Neural crest cell (in vitro differentiated cells): Measurements from ENCODE around the gene LITAFD. TPM values are rescaled to one million over a fixed set of nuclear protein-coding genes. Genes with fewer than 3 reads are reported as not detected.
"Not testable (repeated sequence)": the region's sequence is repeated elsewhere in the genome, so short reads cannot be mapped to it uniquely, and the experiment has no call there.

Source experiments
- DNase-seq: peaks from one replicate; pipeline ENCODE4 v3.0.0; 2021; ENCODE audit warnings: low read depth, mixed read lengths, low spot score
- H3K27ac Mint-ChIP-seq: one replicate; pipeline ENCODE4 v1.8.0; 2021; ENCODE audit warnings: mild to moderate bottlenecking, mixed read lengths; ENCODE audit not compliant: unreplicated experiment
- H3K27me3 Mint-ChIP-seq: 2 replicates; pipeline ENCODE4 v1.8.0; 2021; ENCODE audit warnings: low read depth, mild to moderate bottlenecking, mixed read lengths
- H3K36me3 Mint-ChIP-seq: 2 replicates; pipeline ENCODE4 v1.8.0; 2021; ENCODE audit warnings: low read depth, mild to moderate bottlenecking, mixed read lengths
- H3K4me1 Mint-ChIP-seq: 2 replicates; pipeline ENCODE4 v1.8.0; 2021; ENCODE audit warnings: mixed read lengths
- H3K4me3 Mint-ChIP-seq: one replicate; pipeline ENCODE4 v1.8.0; 2021; ENCODE audit warnings: mild to moderate bottlenecking, mixed read lengths
- H3K9me3 Mint-ChIP-seq: 2 replicates; pipeline ENCODE4 v1.8.0; 2021; ENCODE audit warnings: mixed read lengths
- long read RNA-seq: library from polyadenylated mRNA; unstranded; transcript quantifications from one replicate; pipeline ENCODE4 v2.0.0, GENCODE V29; 2020
- total RNA-seq: library from RNA; stranded (reverse); gene quantifications from 2 replicates; pipeline ENCODE4 v1.2.1, GENCODE V29; 2021
- TF ChIP-seq, protein P1 (sequence below): fragments of 200-600 bp; sonication (generic); conservative IDR thresholded peaks from 2 replicates; pipeline ENCODE4 v1.5.0; 2021; ENCODE audit warnings: antibody characterized with exemption, mild to moderate bottlenecking

The LITAFD gene
- not detected in 2 replicates for total RNA-seq
- long read RNA-seq, result 0 reads

DNA sequence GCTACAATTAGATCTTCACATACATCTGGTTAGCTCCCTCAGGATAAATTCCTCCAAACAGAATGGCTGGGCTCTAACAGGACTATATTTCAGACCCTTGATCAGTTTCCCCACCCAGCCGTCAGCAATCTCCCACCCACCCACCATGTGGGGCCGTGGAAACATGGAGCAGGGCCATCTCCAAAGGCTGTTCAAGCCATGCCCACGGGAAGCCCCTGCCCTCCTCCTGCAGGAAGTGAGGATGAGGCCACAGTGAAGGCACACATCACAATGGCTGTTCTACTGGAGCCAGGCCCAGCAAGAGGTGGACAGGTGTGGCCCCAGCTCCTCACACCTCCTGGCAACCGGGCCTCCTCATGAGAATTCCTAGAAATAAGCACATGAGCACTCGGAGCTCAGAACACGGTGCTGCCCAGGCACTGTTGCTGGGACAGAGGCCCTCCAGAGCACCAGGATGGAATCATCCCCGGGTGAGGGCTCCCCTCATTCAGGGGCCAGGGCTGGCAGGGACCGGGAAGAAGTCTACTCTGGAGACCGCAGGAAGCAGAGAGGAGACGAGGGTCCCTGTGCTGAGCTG is at the start of gene LITAFD:
Gene LITAFD, plus strand, starts transcription at position 311 of the 577 bp plus-strand sequence. CDS start 2,005 bp downstream, outside the sequence.
- no peak within 1 kb of the TSS for H3K27ac Mint-ChIP-seq
- DNase-seq, result no peak
- H3K36me3 Mint-ChIP-seq, result peaks cover 4% of the 10 kb centered on the region
- H3K9me3 Mint-ChIP-seq, result no peaks in the 10 kb centered on the region
- peak within 1 kb of the TSS; percentile 41 for H3K4me3 Mint-ChIP-seq
- H3K4me1 Mint-ChIP-seq, result peaks cover 10% of the 10 kb centered on the region
- TF ChIP-seq, protein P1, sequence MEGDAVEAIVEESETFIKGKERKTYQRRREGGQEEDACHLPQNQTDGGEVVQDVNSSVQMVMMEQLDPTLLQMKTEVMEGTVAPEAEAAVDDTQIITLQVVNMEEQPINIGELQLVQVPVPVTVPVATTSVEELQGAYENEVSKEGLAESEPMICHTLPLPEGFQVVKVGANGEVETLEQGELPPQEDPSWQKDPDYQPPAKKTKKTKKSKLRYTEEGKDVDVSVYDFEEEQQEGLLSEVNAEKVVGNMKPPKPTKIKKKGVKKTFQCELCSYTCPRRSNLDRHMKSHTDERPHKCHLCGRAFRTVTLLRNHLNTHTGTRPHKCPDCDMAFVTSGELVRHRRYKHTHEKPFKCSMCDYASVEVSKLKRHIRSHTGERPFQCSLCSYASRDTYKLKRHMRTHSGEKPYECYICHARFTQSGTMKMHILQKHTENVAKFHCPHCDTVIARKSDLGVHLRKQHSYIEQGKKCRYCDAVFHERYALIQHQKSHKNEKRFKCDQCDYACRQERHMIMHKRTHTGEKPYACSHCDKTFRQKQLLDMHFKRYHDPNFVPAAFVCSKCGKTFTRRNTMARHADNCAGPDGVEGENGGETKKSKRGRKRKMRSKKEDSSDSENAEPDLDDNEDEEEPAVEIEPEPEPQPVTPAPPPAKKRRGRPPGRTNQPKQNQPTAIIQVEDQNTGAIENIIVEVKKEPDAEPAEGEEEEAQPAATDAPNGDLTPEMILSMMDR, result no peak
- H3K27me3 Mint-ChIP-seq, result peaks cover 12% of the 10 kb centered on the region

DNA sequence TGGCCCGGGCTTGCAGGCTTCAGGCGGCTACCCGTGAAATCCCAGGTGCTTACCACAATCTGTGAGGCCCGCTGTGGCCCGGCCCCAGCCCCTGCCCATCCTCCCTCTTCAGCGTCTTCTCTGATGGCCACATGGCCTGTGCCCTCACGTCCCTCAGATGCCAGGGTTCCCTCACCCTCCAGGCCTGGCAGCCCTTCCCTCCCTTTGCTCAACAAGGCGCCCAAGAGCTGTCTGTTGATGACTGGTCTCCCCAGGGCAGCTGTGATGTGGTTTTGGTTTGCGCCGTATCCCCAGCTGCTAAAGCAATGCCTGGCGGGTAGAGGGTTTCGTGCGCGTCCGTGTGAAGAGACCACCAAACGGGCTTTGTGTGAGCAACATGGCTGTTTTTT is 49.4 kb upstream of the LITAFD start:
- TF ChIP-seq, protein P1, result no peak
- Mint-ChIP-seq H3K9me3 (no peaks in the 10 kb centered on the region), H3K36me3 (no peaks in the 10 kb centered on the region), H3K27me3 (no peaks in the 10 kb centered on the region), H3K27ac (peak overlapping the region; percentile 95), H3K4me3 (no peak overlapping the region), H3K4me1 (peaks cover 19% of the 10 kb centered on the region)
- no peak for DNase-seq

DNA sequence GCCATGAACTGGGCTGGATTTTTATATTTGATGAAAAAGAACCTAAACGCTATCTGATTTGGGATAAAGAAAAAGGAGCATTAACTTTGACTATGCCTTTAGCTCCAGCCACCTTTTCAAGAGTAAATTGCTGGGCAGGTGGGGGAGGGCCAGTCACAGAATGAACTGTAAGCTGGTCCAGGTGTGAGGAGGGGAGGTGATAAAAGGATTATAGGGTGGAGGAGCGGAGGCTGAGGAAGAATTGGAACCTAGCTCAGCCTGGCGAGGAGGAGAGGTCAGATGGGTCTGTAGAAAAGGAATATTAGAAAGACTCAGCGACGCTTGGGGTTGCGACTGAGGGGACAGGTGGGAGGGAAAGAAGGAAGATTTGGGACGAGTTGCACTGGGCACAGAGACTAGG is 45.4 kb upstream of the LITAFD start:
- not testable (repeated sequence) for H3K4me3 Mint-ChIP-seq

DNA sequence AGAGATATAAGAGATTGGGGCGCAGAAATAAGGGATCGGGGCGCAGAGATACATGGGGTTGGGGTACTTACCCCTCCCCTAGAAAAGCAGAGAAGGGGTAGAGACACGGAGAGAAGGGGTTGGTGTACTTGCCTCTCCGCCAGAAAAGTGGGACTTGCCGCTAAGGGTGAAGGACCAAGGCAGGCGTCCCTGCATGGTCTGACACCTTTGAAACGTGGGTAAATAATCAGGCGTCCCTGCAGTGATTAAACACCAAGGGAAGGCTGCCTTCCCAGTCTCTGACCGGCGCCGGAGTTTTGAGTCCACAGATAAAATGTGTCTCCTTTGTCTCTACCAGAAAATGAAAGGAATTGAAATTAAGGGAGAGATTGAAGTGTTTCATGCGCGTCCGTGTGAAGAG is 44.6 kb upstream of the LITAFD start:
- H3K4me1 Mint-ChIP-seq, H3K4me3 Mint-ChIP-seq, DNase-seq, H3K36me3 Mint-ChIP-seq, H3K27ac Mint-ChIP-seq, H3K9me3 Mint-ChIP-seq, H3K27me3 Mint-ChIP-seq: not testable (repeated sequence)

More for the DNA sequence above, 45.4 kb upstream of the LITAFD start:
- not testable (repeated sequence) for H3K27ac Mint-ChIP-seq, H3K36me3 Mint-ChIP-seq, H3K9me3 Mint-ChIP-seq, H3K27me3 Mint-ChIP-seq, DNase-seq
- H3K4me1 Mint-ChIP-seq, result peaks cover 14% of the 10 kb centered on the region

DNA sequence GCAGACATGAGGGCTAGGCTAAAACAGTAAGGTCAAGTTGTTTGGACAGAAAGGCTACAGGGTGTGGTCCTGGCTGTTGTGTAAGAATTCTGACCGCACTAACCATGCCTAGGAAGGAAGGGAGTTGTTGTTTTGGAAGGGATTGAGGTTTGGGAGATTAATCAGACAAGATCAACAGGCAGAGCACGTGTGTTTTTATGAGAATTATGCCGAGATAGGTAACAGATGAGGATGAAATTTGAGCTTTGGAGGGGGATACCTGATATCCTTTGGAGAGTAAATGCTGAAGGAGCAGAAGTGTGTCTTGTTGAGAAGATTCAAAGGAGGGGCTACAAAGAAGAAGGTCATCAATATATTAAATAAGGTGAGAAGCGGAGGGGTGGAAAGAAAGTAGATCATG is 40.1 kb upstream of the LITAFD start:
- H3K9me3 Mint-ChIP-seq, H3K4me3 Mint-ChIP-seq, H3K4me1 Mint-ChIP-seq, DNase-seq, H3K27ac Mint-ChIP-seq, H3K27me3 Mint-ChIP-seq: not testable (repeated sequence)
- H3K36me3 Mint-ChIP-seq, result peaks cover 14% of the 10 kb centered on the region

DNA sequence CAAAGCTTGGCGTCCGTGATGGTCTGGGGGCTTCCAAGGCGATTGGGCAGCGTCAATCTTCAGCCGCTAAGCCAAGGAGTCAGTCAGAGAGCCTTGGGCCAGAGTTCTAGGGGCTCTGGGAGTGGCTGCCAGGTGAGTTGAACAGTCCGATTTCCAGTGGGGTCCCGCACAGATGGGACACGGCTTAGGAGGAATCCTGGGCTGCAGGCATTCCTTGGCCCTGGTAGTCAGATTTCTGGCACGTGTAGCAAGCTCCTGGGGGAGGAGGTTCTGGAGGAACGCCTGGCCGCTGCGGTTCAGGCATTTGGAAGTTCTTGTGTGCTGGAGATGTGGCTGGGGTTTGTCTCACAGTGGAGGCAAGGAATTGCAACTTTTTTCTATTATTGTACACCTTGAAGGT is 38.9 kb upstream of the LITAFD start:
- H3K36me3 Mint-ChIP-seq, result peaks cover 14% of the 10 kb centered on the region
- H3K4me1 Mint-ChIP-seq, result not testable (repeated sequence)

DNA sequence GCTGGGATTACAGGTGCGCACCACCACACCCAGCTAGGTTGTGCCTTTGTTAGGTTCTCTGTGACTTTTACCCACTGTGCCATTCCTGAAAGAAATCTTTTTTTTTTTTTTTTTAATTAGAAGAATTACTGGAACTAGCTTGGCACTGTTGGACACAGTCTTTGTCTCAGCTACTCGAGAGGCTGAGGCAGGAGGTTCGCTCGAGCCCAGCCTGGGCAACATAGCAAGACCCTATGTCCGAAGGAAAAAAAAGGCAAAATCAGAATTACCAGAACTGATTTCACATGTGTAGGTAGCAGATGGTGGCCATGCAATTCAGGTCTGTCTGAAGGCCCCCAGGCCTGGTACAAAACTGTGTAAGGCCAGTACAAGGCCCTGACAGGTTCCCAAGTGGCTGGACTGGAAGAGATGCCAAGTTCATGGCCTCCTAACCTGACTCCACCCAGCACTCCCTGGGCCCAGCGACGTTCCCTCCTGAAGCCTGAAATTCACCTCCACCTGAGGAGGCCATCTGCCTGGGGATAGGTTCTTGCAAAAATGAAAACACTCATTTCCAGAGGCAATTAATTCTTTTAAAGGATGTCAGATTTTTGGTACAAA is 36.4 kb upstream of the LITAFD start:
- H3K4me3 Mint-ChIP-seq, result no peak overlapping the region
- H3K27me3 Mint-ChIP-seq, result peaks cover 2% of the 10 kb centered on the region
- no peaks in the 10 kb centered on the region for H3K9me3 Mint-ChIP-seq
- H3K4me1 Mint-ChIP-seq, result peaks cover 9% of the 10 kb centered on the region
- no peak for DNase-seq
- TF ChIP-seq, protein P1, result no peak
- H3K36me3 Mint-ChIP-seq, result peaks cover 17% of the 10 kb centered on the region
- H3K27ac Mint-ChIP-seq, result no peak overlapping the region

More for the DNA sequence above, 38.9 kb upstream of the LITAFD start:
- not testable (repeated sequence) for H3K9me3 Mint-ChIP-seq, H3K27ac Mint-ChIP-seq, H3K27me3 Mint-ChIP-seq, H3K4me3 Mint-ChIP-seq, DNase-seq
